DMS153 treated with DMSO at 0.1 percent for 48 hours (cell line): Measurements from ENCODE around the gene ACOXL.

ENCODE experiments used
- DNase-seq: peaks from one replicate; lab custom pipeline; 2025; ENCODE audit not compliant: unreplicated experiment; lab: John Stamatoyannopoulos, UW

The ACOXL gene

GRCh38 chr2:110819711-110820110, 87.3 kb downstream of the ACOXL start:
- no peak for DNase-seq

- no peak for DNase-seq
Measured at GRCh38 chr2:110820128-110820527, 87.8 kb downstream of the ACOXL start.

GRCh38 chr2:110823165-110823564, 90.8 kb downstream of the ACOXL start:
- no peak for DNase-seq

GRCh38 chr2:110827511-110827910, 95.1 kb downstream of the ACOXL start:
- DNase-seq = no peak

- no peak for DNase-seq
Measured at GRCh38 chr2:110828330-110828729, 96.0 kb downstream of the ACOXL start.

GRCh38 chr2:110829413-110830146, 97.2 kb downstream of the ACOXL start:
- DNase-seq = no peak

- no peak for DNase-seq
Measured at GRCh38 chr2:110832740-110833139, 100.4 kb downstream of the ACOXL start.

- no peak for DNase-seq
Measured at GRCh38 chr2:110834134-110834827, 101.9 kb downstream of the ACOXL start.

- DNase-seq = no peak
Measured at GRCh38 chr2:110836671-110837070, 104.3 kb downstream of the ACOXL start.

- no peak for DNase-seq
Measured at GRCh38 chr2:110837446-110838409, 105.4 kb downstream of the ACOXL start.

GRCh38 chr2:110838657-110839384, 106.4 kb downstream of the ACOXL start:
- no peak for DNase-seq

- no peak for DNase-seq
Measured at GRCh38 chr2:110840508-110840907, 108.1 kb downstream of the ACOXL start.

GRCh38 chr2:110842048-110842447, 109.7 kb downstream of the ACOXL start:
- DNase-seq = no peak

GRCh38 chr2:110843496-110843895, 111.1 kb downstream of the ACOXL start:
- DNase-seq = no peak

GRCh38 chr2:110843959-110844510, 111.7 kb downstream of the ACOXL start:
- no peak for DNase-seq

GRCh38 chr2:110847651-110848050, 115.3 kb downstream of the ACOXL start:
- no peak for DNase-seq

GRCh38 chr2:110848071-110848470, 115.7 kb downstream of the ACOXL start:
- DNase-seq = no peak

- no peak for DNase-seq
Measured at GRCh38 chr2:110848519-110849030, 116.2 kb downstream of the ACOXL start.

- no peak for DNase-seq
Measured at GRCh38 chr2:110851531-110851930, 119.2 kb downstream of the ACOXL start.

GRCh38 chr2:110852051-110852450, 119.7 kb downstream of the ACOXL start:
- no peak for DNase-seq
